ENCODE data around the gene PTPRM.

Gene PTPRM

GRCh38 chr18:7871560-7872456 is 304.7 kb downstream of the PTPRM start:
- no peak for DNase-seq

- DNase-seq, result no peak
Observed at GRCh38 chr18:7872569-7872968, 305.5 kb downstream of the PTPRM start.

GRCh38 chr18:7873316-7873715 is 306.2 kb downstream of the PTPRM start:
- DNase-seq, result no peak

- no peak for DNase-seq
Observed at GRCh38 chr18:7876354-7877104, 309.4 kb downstream of the PTPRM start.

GRCh38 chr18:7877609-7878008 is 310.5 kb downstream of the PTPRM start:
- DNase-seq, result no peak

- no peak for DNase-seq
Observed at GRCh38 chr18:7878265-7879211, 311.4 kb downstream of the PTPRM start.

- no peak for DNase-seq
Observed at GRCh38 chr18:7879717-7880116, 312.6 kb downstream of the PTPRM start.

GRCh38 chr18:7885865-7886264 is 318.7 kb downstream of the PTPRM start:
- no peak for DNase-seq

GRCh38 chr18:7886436-7886835 is 319.3 kb downstream of the PTPRM start:
- no peak for DNase-seq

GRCh38 chr18:7889515-7889914 is 322.4 kb downstream of the PTPRM start:
- DNase-seq, result no peak

- no peak for DNase-seq
Observed at GRCh38 chr18:7890075-7890474, 323.0 kb downstream of the PTPRM start.

GRCh38 chr18:7892556-7892955 is 325.4 kb downstream of the PTPRM start:
- DNase-seq, result no peak

GRCh38 chr18:7894592-7894991 is 327.5 kb downstream of the PTPRM start:
- no peak for DNase-seq

- DNase-seq, result no peak
Observed at GRCh38 chr18:7895346-7895745, 328.2 kb downstream of the PTPRM start.

GRCh38 chr18:7896161-7896560 is 329.0 kb downstream of the PTPRM start:
- DNase-seq, result no peak

- DNase-seq, result no peak
Observed at GRCh38 chr18:7896805-7897518, 329.8 kb downstream of the PTPRM start.

GRCh38 chr18:7898181-7898580 is 331.1 kb downstream of the PTPRM start:
- DNase-seq, result no peak

GRCh38 chr18:7899078-7899477 is 332.0 kb downstream of the PTPRM start:
- DNase-seq, result no peak

GRCh38 chr18:7900091-7900490 is 333.0 kb downstream of the PTPRM start:
- DNase-seq, result no peak

GRCh38 chr18:7901657-7902056 is 334.5 kb downstream of the PTPRM start:
- no peak for DNase-seq

GRCh38 chr18:7902399-7902839 is 335.3 kb downstream of the PTPRM start:
- no peak for DNase-seq

- DNase-seq, result no peak
Observed at GRCh38 chr18:7904529-7904928, 337.4 kb downstream of the PTPRM start.

All from hematopoietic multipotent progenitor cell treated with erythropoietin and hydrocortisone succinate and interleukin-3 and kit ligand, for 6 days (in vitro differentiated cells).